Kasumi-1 (cell line): ENCODE results near the gene PGAM2.
"Not testable (repeated sequence)": the region's sequence is repeated elsewhere in the genome, so short reads cannot be mapped to it uniquely, and the experiment has no call there.

Experiments used
- DNase-seq, 2 experiments: peaks; one replicate each; lab custom pipeline; 2025; lab: John Stamatoyannopoulos, UW

Gene PGAM2

GRCh38 chr7:44031319-44031718 is 34.0 kb downstream of the PGAM2 start:
- not testable (repeated sequence) for DNase-seq

GRCh38 chr7:44030029-44030428 is 35.3 kb downstream of the PGAM2 start:
- DNase-seq = not testable (repeated sequence)

GRCh38 chr7:44029433-44029832 is 35.9 kb downstream of the PGAM2 start:
- DNase-seq = not testable (repeated sequence)

GRCh38 chr7:44022796-44023467 is 42.4 kb downstream of the PGAM2 start:
- DNase-seq = not testable (repeated sequence)

GRCh38 chr7:44022069-44022468 is 43.3 kb downstream of the PGAM2 start:
- not testable (repeated sequence) for DNase-seq

- not testable (repeated sequence) for DNase-seq
Measured at GRCh38 chr7:44019825-44020224, 45.5 kb downstream of the PGAM2 start.

DNA sequence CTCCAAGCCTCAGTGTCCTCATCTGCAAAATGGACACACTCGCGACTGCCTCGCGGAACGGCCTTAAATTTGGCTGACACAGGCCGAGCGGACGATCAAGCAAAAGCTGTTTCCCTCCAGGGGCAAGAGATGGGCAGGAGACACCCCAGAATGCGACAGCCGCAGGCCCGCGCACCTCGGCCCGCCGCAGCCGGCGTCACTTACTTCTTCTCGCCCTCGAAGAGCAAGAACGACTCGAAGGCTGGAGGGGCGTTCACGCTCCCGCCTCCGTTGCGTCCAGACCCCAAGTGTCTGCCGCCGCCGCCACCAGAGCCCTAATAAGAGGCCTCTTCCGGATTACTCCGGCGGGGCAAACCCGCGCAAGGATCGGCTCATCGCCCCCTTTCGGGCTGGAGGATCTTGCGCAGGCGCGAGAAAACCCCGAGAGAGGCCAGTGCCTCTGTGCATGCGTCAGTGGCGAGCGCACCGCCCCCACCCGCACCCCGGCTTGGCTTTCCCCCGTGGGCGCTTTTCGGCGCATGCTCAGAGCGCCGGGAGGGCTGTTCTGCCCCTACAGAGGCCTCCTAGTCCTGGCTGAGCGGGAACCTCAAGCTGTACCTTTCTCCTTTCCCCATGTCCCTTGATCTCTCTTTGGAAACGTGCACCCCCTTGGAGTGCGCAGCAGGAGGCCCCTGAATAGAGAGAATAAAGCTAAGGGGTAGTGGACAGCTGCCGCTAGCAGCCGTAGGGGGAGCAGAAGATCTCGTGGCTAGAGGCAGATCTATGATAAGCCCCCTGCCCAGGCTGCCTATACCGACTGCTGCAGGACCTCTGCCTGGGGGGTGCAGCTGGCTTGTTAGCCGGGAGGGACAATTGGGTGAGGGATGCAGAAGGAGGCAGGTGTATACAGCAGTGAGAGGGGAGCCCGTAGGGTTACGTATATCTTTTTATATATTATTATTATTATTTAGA is 46.2 kb downstream of the PGAM2 start:
- peak; percentile 94 for DNase-seq

DNA sequence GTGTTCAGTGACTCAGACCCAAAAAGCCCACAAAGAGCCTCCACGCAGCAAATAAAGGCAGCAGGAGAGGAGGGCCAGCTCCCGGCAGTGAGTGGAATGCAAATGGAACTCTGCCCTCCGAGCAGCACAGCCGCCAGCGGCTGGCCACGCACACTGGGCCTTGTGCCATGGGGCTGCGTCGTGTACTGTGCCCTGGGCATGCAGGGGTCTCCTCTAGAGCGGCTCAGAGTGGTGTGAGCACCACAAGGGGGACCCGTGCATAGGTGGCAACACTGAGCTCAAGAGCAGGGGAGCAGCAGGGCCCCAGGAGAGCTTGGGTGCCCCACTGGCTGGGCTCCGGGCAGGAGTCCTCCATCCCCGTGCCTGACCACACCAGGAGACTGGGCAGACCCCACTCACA is 50.3 kb downstream of the PGAM2 start:
- DNase-seq = not testable (repeated sequence)
